Limb (tissue), 2 donors: ENCODE data around the gene SEC62.

ENCODE experiments used
- DNase-seq, 2 donors: peaks; one replicate each; pipeline ENCODE4 v3.0.0-alpha.2; 2016; ENCODE audit errors: extremely low spot score in 2 of 2

SEC62 gene, protein sequence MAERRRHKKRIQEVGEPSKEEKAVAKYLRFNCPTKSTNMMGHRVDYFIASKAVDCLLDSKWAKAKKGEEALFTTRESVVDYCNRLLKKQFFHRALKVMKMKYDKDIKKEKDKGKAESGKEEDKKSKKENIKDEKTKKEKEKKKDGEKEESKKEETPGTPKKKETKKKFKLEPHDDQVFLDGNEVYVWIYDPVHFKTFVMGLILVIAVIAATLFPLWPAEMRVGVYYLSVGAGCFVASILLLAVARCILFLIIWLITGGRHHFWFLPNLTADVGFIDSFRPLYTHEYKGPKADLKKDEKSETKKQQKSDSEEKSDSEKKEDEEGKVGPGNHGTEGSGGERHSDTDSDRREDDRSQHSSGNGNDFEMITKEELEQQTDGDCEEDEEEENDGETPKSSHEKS

DNA sequence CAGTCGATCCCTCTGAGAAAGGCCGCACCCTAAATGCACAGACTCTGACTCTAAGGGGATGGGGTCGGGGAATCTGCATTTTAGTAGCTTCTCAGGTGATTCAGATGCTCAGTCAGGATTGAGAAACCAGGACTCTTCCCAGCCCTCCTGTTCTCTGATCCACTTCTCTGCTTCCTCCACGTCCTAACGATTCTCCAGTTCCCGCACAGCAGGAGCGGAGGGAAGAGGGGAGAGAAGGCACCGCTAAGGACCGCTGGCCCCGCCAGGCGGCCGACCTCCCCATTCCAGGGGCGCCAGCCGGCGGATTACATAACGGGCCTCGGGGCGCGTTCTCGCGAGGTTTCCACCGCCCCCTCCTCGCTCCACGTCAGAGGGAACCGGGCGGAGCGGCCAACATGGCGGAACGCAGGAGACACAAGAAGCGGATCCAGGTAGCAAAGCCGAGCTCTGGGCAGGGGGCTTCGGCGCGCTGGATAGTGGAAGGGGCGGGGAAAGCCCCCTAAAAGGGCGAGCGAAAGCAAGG is at the start of gene SEC62:
Gene SEC62, plus strand, starts transcription at position 380 of the 523 bp plus-strand sequence. Its CDS starts 16 bp downstream, at position 396.
- DNase-seq, result peak; percentile 90 to 98

DNA sequence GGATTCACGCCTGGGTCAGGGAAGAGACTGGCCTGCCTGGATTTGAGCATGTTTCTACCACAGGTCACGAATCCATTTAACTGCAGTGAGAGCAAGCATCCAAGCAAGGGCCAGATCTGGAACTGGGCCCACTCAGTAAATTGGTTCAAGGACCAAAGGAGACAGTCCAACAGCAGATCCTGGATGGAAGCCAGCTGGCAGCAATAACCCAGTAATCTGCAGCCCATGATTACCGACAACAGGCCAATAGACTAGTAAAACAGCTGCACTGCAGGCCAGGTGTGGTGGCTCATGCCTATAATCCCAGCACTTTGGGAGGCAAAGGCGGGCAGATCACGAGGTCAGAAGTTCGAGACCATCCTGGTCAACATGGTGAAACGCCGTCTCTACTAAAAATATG is 43.4 kb upstream of the SEC62 start:
- DNase-seq, result peak; percentile 4 to 37

- DNase-seq, result no peak
Measured at GRCh38 chr3:169923831-169924230, 42.8 kb upstream of the SEC62 start.

DNA sequence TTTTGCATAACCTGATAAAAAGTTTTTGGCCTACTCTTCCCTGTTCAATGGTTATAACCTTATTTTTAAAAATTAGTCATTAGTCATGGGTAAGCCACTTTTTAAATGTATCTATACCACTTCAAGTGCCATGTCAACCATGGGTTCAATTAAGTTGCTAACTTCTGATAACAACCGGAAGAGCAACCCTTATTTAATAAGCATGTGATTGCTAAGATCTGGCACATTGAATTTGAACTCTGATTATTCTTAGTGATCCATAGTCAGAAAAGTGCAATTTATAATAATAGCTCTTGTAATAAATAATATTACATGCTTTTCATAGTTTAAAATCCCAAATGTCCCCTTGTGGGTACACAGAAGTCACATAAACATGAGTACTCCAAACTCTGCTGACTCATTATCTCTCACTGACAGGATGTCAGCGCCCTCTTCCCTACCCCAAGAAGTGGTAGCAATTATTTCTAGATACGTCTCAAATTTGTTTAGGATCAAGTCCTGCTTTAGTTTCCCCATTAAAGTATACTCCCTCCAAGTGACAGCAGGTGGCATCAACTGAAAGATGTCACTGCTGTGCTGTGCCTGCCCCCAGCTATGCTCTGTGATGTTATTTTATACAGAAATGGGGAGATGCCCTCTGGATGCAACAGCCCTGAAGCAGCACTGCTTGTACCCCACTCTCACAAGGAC is 36.6 kb upstream of the SEC62 start:
- no peak for DNase-seq

DNA sequence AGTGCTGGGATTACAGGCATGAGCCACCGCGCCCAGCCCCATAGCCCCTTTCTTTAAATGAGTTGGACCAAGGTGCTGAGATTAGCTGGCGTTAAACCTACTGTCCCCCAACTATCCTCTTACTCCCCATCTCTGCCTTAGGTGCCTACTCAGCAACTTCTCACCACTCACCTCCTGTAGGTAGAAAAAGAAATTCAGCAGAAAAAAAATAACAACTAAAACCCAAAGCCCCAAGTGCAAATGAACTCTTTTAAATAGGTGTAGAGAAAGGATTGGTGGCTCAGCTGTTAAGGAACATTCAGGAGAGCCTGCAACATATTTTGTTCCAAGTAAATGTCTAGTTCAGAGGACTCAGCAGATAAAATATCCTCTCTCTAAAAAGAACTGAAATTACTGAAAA is 35.8 kb upstream of the SEC62 start:
- DNase-seq, result no peak

DNA sequence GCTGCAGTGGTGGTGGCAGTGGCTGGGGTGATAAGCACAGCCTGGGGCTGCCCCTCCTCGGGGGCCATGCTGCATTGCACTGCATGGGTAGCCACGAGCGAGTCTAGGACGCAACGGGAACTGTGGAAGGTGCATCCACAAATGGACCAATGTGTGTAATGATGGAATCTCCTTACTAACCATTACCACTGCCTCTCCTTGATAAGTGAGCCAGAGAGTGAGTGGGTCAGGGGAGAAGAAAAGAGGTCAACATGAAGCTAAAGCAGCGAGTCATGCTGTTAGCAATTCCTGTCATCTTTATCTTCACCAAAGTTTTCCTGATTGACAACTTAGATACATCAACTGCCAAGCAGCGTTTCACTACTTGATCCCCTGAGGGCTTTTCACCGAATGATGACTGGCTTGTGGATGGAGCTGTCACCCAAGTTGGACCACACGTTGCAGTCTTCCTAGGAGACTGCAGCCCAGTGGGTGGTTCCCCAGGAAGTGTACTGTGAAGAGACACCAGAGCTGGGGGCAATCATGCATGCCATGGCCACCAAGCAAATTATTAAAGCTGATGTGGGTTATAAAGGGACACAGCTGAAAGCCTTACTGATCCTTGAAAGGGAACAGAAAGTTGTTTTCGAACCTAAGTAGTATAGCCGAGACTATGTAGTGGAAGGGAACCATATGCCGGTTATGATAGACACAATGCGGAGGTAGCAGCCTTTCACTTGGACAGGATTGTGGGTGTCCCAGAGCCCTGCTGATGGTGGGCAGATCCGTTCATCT is 34.7 kb upstream of the SEC62 start:
- DNase-seq, result no peak

DNA sequence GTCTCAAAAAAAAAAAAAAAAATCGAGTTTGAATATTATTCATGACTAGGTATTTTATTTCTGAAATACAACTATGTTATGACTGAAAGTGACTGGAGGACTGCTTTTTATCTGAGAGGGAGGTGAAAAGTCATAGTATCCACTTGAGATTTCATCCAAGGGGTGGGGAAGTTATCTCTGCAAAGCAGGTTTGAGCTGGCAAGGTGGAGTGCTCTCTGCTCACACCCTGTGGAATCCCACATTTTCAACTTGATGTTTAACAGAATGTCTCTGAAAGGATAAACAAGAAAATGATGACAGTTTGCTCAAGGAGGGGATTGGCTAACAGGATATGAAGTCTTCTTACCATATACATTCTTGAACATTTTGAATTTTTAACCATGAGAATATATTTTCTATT is 27.3 kb upstream of the SEC62 start:
- DNase-seq, result no peak

DNA sequence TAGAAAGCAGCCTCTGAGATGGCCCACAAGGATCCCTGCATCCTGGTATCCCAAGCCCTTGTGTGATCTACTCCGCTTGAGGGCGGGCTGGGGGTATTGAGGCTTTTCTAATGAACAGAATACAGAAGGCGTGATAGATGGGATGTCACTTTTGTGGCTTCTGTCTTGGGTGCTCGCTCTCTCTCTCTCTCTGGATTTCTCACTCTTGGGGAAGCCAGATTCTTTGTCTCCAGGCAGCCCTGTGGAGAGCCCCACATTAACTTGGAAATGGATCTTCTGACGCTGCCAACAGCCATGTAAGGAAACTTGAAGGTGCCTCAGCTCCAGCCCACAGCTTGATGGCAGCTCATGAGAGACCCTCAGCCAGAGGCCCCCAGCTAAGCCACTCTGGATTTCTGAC is 26.9 kb upstream of the SEC62 start:
- DNase-seq, result no peak

DNA sequence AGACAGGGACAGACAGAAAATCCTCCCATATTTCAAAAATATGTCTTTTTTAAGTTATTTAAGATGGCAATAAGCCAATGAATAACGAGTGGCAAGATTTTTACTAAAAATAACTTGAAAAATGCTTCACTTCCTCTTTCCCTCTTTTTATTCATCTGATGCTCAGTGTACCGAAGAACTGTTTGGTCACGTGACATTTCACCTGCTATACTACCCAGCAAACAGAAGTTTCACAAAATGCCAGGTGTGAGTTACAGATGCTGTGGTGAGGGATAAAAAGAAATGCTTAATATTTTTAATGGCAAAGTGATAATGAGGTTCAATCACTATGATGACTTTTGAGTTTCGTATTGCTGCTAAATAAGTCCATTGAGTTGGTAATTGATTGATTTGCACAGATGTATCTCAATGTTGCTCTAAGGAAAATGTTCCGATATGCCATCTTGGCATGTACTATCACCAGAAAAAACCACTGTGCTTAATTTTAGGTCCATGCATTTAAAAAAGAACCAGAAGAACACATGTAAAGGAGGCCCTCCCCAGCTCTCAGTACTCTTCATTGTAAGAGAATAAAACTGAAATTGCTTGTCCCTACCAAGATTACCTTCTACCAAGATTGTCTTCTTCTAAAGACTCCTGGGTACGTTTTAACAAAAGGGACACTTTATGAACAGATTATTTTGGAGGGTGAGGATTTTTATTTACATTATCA is 26.0 kb upstream of the SEC62 start:
- DNase-seq, result no peak

DNA sequence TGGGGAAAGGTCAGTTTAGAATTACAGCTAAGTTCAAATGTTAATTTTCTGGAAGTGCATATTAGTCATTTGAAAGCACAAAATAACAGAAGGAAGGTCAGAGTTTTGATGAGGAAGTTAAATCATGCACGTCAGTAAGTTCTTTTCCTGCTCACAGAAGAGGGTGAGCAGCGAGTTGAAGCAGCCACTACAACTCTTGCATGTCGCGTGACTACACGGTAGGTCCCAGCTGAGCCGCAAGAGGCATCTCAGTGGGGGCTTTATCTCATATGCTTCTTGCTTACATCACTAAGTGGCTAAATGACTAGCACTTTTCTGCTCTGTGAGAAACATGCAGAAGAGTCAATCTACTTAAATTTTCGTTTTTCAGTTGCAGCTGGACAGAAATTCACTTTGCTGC is 21.3 kb upstream of the SEC62 start:
- DNase-seq, result no peak

GRCh38 chr3:169946336-169946735 is 20.3 kb upstream of the SEC62 start:
- DNase-seq, result no peak

GRCh38 chr3:169948559-169949448 is 17.8 kb upstream of the SEC62 start:
- DNase-seq, result no peak

- DNase-seq, result no peak
Measured at GRCh38 chr3:169952045-169952444, 14.6 kb upstream of the SEC62 start.

GRCh38 chr3:169953462-169954141 is 13.0 kb upstream of the SEC62 start:
- DNase-seq, result no peak

DNA sequence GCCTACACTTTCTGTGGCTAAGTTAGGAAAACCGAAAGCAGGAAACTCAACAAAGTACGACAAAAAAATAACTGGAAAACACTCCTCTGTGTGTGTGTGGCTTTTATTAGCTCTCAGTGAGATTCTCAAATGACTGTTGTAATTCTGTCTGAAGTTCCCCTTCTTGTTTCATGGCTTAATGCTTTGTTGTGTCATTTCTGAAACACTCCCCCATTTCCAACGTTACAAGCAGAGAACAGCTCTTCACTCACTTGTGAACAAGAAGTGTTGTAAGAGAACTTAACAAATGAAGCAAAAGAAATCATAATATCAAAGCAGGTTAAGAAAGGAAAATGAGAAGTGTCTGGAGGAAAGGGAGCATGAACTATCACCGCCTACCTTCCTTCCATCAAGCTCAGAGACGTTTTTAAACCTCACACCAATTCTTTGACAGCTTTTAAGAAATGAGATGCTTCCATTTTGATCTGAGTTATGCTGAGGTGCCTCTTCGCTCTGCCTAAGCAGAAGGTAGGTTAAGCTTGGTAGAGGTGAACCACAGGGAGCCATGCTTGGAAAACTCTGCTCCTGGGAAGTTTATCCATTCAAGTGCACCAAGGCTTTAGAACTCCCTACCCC is 12.4 kb upstream of the SEC62 start:
- DNase-seq, result no peak

DNA sequence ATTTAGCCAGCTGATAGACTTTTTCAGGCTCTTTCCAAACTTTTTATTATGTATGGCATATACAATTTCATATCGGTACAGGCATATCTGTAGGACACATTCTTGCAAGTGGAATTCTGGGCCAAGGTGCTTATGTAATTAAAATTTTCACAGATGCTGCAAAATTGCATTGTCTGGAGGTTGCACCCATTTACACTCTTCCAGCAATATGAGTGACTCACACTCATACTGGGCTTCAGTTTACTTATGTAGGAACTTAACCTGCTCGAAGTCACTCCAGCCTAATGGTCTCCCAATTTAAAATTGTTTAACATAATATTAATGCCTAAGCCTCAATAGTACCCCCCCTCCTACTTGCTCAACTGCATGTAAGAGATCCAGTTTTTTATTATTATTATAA is 11.2 kb upstream of the SEC62 start:
- DNase-seq, result no peak

GRCh38 chr3:169964176-169964575 is 2.4 kb upstream of the SEC62 start:
- DNase-seq, result no peak

- DNase-seq, result peak in 1 of 2 donors; percentile 1
Measured at GRCh38 chr3:169965562-169966427, 812 bp upstream of the SEC62 start.
